Measurements from ENCODE around the gene GNAI2. TPM values are rescaled to one million over a fixed set of nuclear protein-coding genes. Genes with fewer than 3 reads are reported as not detected.

Gene GNAI2
- total RNA-seq, 4 donors from 2014 or later, result 71.8 to 178 (median 98.4) TPM

DNA sequence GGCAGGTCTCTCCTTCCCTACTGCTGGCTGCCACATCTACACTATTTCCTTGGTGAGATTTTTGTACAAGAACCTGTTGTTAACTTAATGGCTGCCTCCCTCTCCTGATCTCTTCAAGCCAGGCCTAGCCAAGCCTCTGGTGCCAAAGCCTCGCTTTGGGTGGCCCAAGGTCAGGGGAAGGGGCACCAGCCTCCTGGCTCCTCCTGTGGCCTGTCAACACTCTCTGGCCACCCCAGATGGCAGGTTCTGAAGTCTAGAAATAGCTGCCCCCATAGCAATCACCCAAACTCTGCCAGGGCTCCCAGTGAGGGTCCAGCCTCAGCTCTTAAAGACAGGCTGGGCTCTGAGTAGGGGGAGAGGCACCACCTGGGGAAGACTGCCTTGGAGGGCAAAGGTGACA is 51.3 kb downstream of the GNAI2 start:
- no peaks in the 10 kb centered on the region for H3K9me3 ChIP-seq
- H3K27ac ChIP-seq, result no peak overlapping the region
- no peaks in the 10 kb centered on the region for H3K27me3 ChIP-seq
- no peak overlapping the region for H3K4me3 ChIP-seq
- peaks cover 0 to 15% (median 5%) of the 10 kb centered on the region in 4 donors for H3K4me1 ChIP-seq
- no peak for DNase-seq
- H3K36me3 ChIP-seq, result peaks cover 0 to 38% (median 0%) of the 10 kb centered on the region in 3 donors
- TF ChIP-seq POLR2A (IDR thresholded peaks at IDR 0.05), result no peak
- no peak for TF ChIP-seq CTCF (IDR thresholded peaks at IDR 0.05)

GRCh38 chr3:50288387-50289007 is 52.5 kb downstream of the GNAI2 start:
- Histone ChIP-seq H3K4me3 (no peak overlapping the region), H3K9me3 (no peaks in the 10 kb centered on the region), H3K36me3 (peaks cover 0 to 38% (median 0%) of the 10 kb centered on the region in 3 donors), H3K4me1 (peaks cover 0 to 15% (median 9%) of the 10 kb centered on the region in 4 donors), H3K27me3 (no peaks in the 10 kb centered on the region), H3K27ac (no peak overlapping the region)
- TF ChIP-seq POLR2A (IDR thresholded peaks at IDR 0.05) (no peak), CTCF (IDR thresholded peaks at IDR 0.05) (no peak)
- DNase-seq, result no peak

GRCh38 chr3:50289130-50289529 is 53.1 kb downstream of the GNAI2 start:
- Histone ChIP-seq H3K4me1 (peaks cover 0 to 15% (median 9%) of the 10 kb centered on the region in 4 donors), H3K9me3 (no peaks in the 10 kb centered on the region), H3K27ac (no peak overlapping the region), H3K36me3 (peaks cover 0 to 38% (median 0%) of the 10 kb centered on the region in 3 donors), H3K27me3 (no peaks in the 10 kb centered on the region), H3K4me3 (no peak overlapping the region)
- no peak for DNase-seq
- TF ChIP-seq POLR2A (IDR thresholded peaks at IDR 0.05), result no peak
- no peak for TF ChIP-seq CTCF (IDR thresholded peaks at IDR 0.05)

DNA sequence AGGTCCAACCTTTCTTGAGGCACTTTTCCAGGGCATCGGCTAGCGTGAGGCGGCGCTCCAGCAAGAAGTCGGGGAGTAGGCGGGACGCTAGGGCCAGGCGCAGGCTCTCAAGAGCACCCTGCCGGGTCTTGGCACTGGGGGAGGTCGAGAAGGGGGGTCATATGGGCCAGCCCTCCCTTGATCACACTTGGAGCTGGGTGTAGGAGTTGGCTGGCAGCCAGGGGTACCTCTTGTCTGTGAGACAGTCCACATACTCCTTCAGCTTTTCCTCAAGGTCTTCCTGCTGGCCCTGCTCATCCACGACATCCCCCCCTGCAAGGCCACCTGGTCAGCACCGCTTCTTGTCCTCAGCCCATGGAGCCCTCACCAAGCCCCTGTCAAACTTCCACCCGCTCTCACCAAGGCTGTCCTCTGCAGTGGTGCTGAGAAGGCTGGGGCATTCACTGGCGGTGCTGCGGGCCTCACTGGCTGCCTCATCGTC is 54.2 kb downstream of the GNAI2 start:
- peaks cover 0 to 15% (median 9%) of the 10 kb centered on the region in 4 donors for H3K4me1 ChIP-seq

More for the DNA sequence above, 54.2 kb downstream of the GNAI2 start:
- Histone ChIP-seq H3K27me3 (no peaks in the 10 kb centered on the region), H3K27ac (peak overlapping the region in 2 of 4 donors; percentile 72 to 85), H3K4me3 (no peak overlapping the region), H3K36me3 (peaks cover 0 to 38% (median 0%) of the 10 kb centered on the region in 3 donors), H3K9me3 (no peaks in the 10 kb centered on the region)
- peak in 2 of 3 donors; percentile 53 to 54 for DNase-seq
- TF ChIP-seq CTCF (IDR thresholded peaks at IDR 0.05), result no peak
- TF ChIP-seq POLR2A (IDR thresholded peaks at IDR 0.05), result no peak

Data from Peyer's patch (tissue), 4 donors.